Neural cell (in vitro differentiated cells): ENCODE results near the gene HCFC1.
"Not testable (repeated sequence)": the region's sequence is repeated elsewhere in the genome, so short reads cannot be mapped to it uniquely, and the experiment has no call there.

ENCODE experiments used
- CTCF ChIP-seq: fragments of 450-650 bp; IDR thresholded peaks from 2 replicates; pipeline ENCODE4 v1.5.1; 2014; ENCODE audit warnings: antibody characterized with exemption, mild to moderate bottlenecking, moderate library complexity; ENCODE audit not compliant: poor library complexity, severe bottlenecking
- EP300 ChIP-seq: fragments of 450-650 bp; conservative IDR thresholded peaks from 2 replicates; pipeline ENCODE4 v1.6.1; 2014; ENCODE audit warnings: antibody characterized with exemption, mild to moderate bottlenecking, moderate library complexity; ENCODE audit not compliant: poor library complexity, severe bottlenecking
- RAD21 ChIP-seq: fragments of 450-650 bp; conservative IDR thresholded peaks from 2 replicates; pipeline ENCODE4 v1.6.1; 2014; ENCODE audit warnings: antibody characterized with exemption, mild to moderate bottlenecking, moderate library complexity
- SMC3 ChIP-seq: fragments of 450-650 bp; conservative IDR thresholded peaks from 2 replicates; pipeline ENCODE4 v1.6.1; 2014; ENCODE audit warnings: antibody characterized with exemption, mild to moderate bottlenecking, moderate library complexity; ENCODE audit not compliant: poor library complexity

GRCh38 chrX:153994398-153994797 is 22.8 kb upstream of the HCFC1 start:
- TF ChIP-seq CTCF, SMC3, EP300, RAD21: not testable (repeated sequence)
